Keratinocyte (primary cell): ENCODE measurements around the gene MDFI.

Experiments
- CTCF ChIP-seq, 3 experiments: IDR thresholded peaks in 1 of 3; conservative IDR thresholded peaks in 1 of 3; optimal IDR thresholded peaks in 1 of 3; 2 replicates in 2 of 3; 3 replicates in 1 of 3; pipeline versions ENCODE3 to v1.5.1; 2011; ENCODE audit warnings: low read length in 3 of 3, mild to moderate bottlenecking in 3 of 3, moderate library complexity in 2 of 3, control low read depth in 1 of 3, inconsistent platforms in 1 of 3; ENCODE audit not compliant: insufficient read depth in 2 of 3; ENCODE audit errors: extremely low read depth in 1 of 3
- EZH2 ChIP-seq: IDR thresholded peaks from one replicate; pipeline ENCODE4 v1.6.1; 2012; ENCODE audit warnings: inconsistent platforms, mild to moderate bottlenecking, low read length, moderate library complexity

GRCh38 chr6:41648070-41648585, 9.9 kb downstream of the MDFI start:
- TF ChIP-seq CTCF (optimal IDR thresholded peaks at IDR 0.05 in 1 of 3, IDR thresholded peaks at IDR 0.05 in 1 of 3, conservative IDR thresholded peaks at IDR 0.05 in 1 of 3; ENCODE audit: extremely low read depth in 1 of 3, insufficient read depth in 2 of 3, low read length in 3 of 3) (no peak), EZH2 (no peak)
